Gastroesophageal sphincter (tissue), 4 donors: Measurements from ENCODE around the gene CYP2C9. TPM values are rescaled to one million over a fixed set of nuclear protein-coding genes. Genes with fewer than 3 reads are reported as not detected.
"Not testable (repeated sequence)": the region's sequence is repeated elsewhere in the genome, so short reads cannot be mapped to it uniquely, and the experiment has no call there.

Experiments used
- ATAC-seq: fragments of 150-250 bp; one replicate; pipeline ENCODE4 v1.9.1; 2016; ENCODE audit warnings: mild to moderate bottlenecking, moderate library complexity
- H3K27ac ChIP-seq, 4 donors: fragments of 200-600 bp; sonication (generic) in 3 of 4; 1 replicate in 3 of 4; 2 replicates in 1 of 4; pipeline ENCODE4 v1.5.1; 2016 to 2019
- H3K27me3 ChIP-seq: fragments of 200-600 bp; sonication (generic); one replicate; pipeline ENCODE4 v1.5.1; 2019
- H3K36me3 ChIP-seq, 2 donors: fragments of 200-600 bp; sonication (generic); one replicate each; pipeline ENCODE4 v1.5.1; 2019; ENCODE audit warnings: control low read depth in 1 of 2
- H3K4me1 ChIP-seq, 3 donors: fragments of 200-600 bp; sonication (generic); 1 replicate in 2 of 3; 2 replicates in 1 of 3; pipeline ENCODE4 v1.5.1; 2016 to 2019; ENCODE audit warnings: control low read depth in 2 of 3
- H3K4me3 ChIP-seq, 2 donors: fragments of 200-600 bp; sonication (generic); one replicate each; pipeline ENCODE4 v1.5.1; 2019; ENCODE audit warnings: mild to moderate bottlenecking in 1 of 2, moderate library complexity in 1 of 2
- H3K9me3 ChIP-seq, 3 donors: fragments of 200-600 bp; sonication (generic); one replicate each; pipeline ENCODE4 v1.5.1; 2017 to 2019; ENCODE audit warnings: control low read depth in 2 of 3
- CTCF ChIP-seq, 4 experiments: fragments of 200-600 bp in 2 of 4; fragments of 450-650 bp in 2 of 4; sonication (generic) in 1 of 4; IDR thresholded peaks; one replicate each; pipeline ENCODE4 v1.5.1; 2017 to 2019; ENCODE audit warnings: antibody characterized with exemption in 4 of 4, mild to moderate bottlenecking in 2 of 4, moderate library complexity in 2 of 4
- EP300 ChIP-seq: sonication (generic); formaldehyde crosslinking; IDR thresholded peaks from one replicate; pipeline ENCODE4 v1.6.1; 2017; ENCODE audit warnings: antibody characterized with exemption, mild to moderate bottlenecking
- POLR2A ChIP-seq, 2 donors: fragments of 450-650 bp; IDR thresholded peaks; one replicate each; pipeline ENCODE4 v1.6.1; 2017; ENCODE audit warnings: antibody characterized with exemption in 2 of 2, mild to moderate bottlenecking in 2 of 2, moderate library complexity in 1 of 2
- POLR2AphosphoS5 ChIP-seq: sonication (generic); formaldehyde crosslinking; IDR thresholded peaks from one replicate; pipeline ENCODE4 v1.6.1; 2017; ENCODE audit warnings: antibody characterized with exemption
- WGBS, 2 donors: methylation state at CpG; one replicate each; pipeline ENCODE4 v1.1.5; 2018; ENCODE audit warnings: low coverage in 1 of 2; 5-methylcytosine and 5-hydroxymethylcytosine counted together
- total RNA-seq, 4 donors: library from RNA; depleted of rRNA; stranded (reverse); fragments of >200 nt; gene quantifications; one replicate each; pipeline ENCODE4 v1.1.0, GENCODE V29; 2016

The CYP2C9 gene
- under 1 TPM in 1 of 4 donors, not detected in 3; 0.89 TPM for total RNA-seq

GRCh38 chr10:94938383-94938782 is at the start of gene CYP2C9:
CYP2C9 (plus strand) TSS chr10:94938658; CDS start chr10:94938683, 25 bp downstream.
- Histone ChIP-seq H3K27ac (no peak within 1 kb of the TSS), H3K4me3 (no peak within 1 kb of the TSS), H3K36me3 (no peaks in the 10 kb centered on the region), H3K4me1 (no peaks in the 10 kb centered on the region), H3K9me3 (peaks cover 0 to 5% (median 0%) of the 10 kb centered on the region in 3 donors), H3K27me3 (no peaks in the 10 kb centered on the region)
- WGBS, 2 donors, result 64 to 83% methylated on average over 2 of the region's 2 CpGs
- ATAC-seq, result no peak
- no peak for TF ChIP-seq POLR2A (IDR thresholded peaks at IDR 0.05)
- no peak for TF ChIP-seq EP300
- no peak for TF ChIP-seq CTCF (IDR thresholded peaks at IDR 0.05)
- no peak for TF ChIP-seq POLR2AphosphoS5

GRCh38 chr10:94889123-94889522 is 49.3 kb upstream of the CYP2C9 start:
- no peak overlapping the region for H3K4me3 ChIP-seq
- no peaks in the 10 kb centered on the region for H3K27me3 ChIP-seq
- no peaks in the 10 kb centered on the region for H3K36me3 ChIP-seq
- no peaks in the 10 kb centered on the region for H3K4me1 ChIP-seq
- 76 to 94% methylated on average over 3 of the region's 3 CpGs for WGBS, 2 donors
- peaks cover 0 to 11% (median 0%) of the 10 kb centered on the region in 3 donors for H3K9me3 ChIP-seq
- TF ChIP-seq CTCF (IDR thresholded peaks at IDR 0.05) (no peak), EP300 (no peak), POLR2AphosphoS5 (no peak), POLR2A (IDR thresholded peaks at IDR 0.05) (no peak)
- no peak for ATAC-seq
- H3K27ac ChIP-seq, result no peak overlapping the region

GRCh38 chr10:94890264-94891022 is 48.0 kb upstream of the CYP2C9 start:
- WGBS, 2 donors, result 54% methylated on average over 3 of the region's 4 CpGs; no CpG with 5 or more reads in 1 of the 2 donors
- H3K27me3 ChIP-seq, result no peaks in the 10 kb centered on the region

GRCh38 chr10:94898414-94898813 is 40.0 kb upstream of the CYP2C9 start:
- H3K4me3 ChIP-seq, H3K27ac ChIP-seq, H3K9me3 ChIP-seq, H3K36me3 ChIP-seq, H3K4me1 ChIP-seq, ATAC-seq, H3K27me3 ChIP-seq: not testable (repeated sequence)
- 78 to 91% methylated on average over 3 to 4 of the region's 7 CpGs for WGBS, 2 donors

More at GRCh38 chr10:94890264-94891022, 48.0 kb upstream of the CYP2C9 start:
- H3K9me3 ChIP-seq, result peaks cover 0 to 11% (median 0%) of the 10 kb centered on the region in 3 donors
- no peak for ATAC-seq
- H3K4me3 ChIP-seq, result no peak overlapping the region
- no peak overlapping the region for H3K27ac ChIP-seq
- TF ChIP-seq POLR2A (IDR thresholded peaks at IDR 0.05) (no peak), CTCF (IDR thresholded peaks at IDR 0.05) (no peak), EP300 (no peak), POLR2AphosphoS5 (no peak)
- H3K36me3 ChIP-seq, result no peaks in the 10 kb centered on the region
- no peaks in the 10 kb centered on the region for H3K4me1 ChIP-seq

- no peak overlapping the region for H3K27ac ChIP-seq
- no peak overlapping the region for H3K4me3 ChIP-seq
- no peak for ATAC-seq
- H3K27me3 ChIP-seq, result no peaks in the 10 kb centered on the region
- no peaks in the 10 kb centered on the region for H3K4me1 ChIP-seq
- peaks cover 0 to 17% (median 0%) of the 10 kb centered on the region in 3 donors for H3K9me3 ChIP-seq
- no peaks in the 10 kb centered on the region for H3K36me3 ChIP-seq
- whole genome bisulfite sequencing, 2 donors, result 53 to 63% methylated on average over 1 of the region's 1 CpG
- TF ChIP-seq EP300 (no peak), POLR2A (IDR thresholded peaks at IDR 0.05) (no peak), CTCF (IDR thresholded peaks at IDR 0.05) (no peak), POLR2AphosphoS5 (no peak)
Observed at GRCh38 chr10:94902080-94902479, 36.4 kb upstream of the CYP2C9 start.
